Activated effector memory CD4-positive, alpha-beta T cell treated with anti-CD3 and anti-CD28 coated beads, Interleukin-2, amount 50 U/mL, for 16 hours (primary cell): ENCODE measurements around the gene GTF2H4.
"Not testable (repeated sequence)": the region's sequence is repeated elsewhere in the genome, so short reads cannot be mapped to it uniquely, and the experiment has no call there.

Experiments
- DNase-seq: peaks from one replicate; pipeline ENCODE4 v3.0.0-alpha.2; 2020

The GTF2H4 gene

DNA sequence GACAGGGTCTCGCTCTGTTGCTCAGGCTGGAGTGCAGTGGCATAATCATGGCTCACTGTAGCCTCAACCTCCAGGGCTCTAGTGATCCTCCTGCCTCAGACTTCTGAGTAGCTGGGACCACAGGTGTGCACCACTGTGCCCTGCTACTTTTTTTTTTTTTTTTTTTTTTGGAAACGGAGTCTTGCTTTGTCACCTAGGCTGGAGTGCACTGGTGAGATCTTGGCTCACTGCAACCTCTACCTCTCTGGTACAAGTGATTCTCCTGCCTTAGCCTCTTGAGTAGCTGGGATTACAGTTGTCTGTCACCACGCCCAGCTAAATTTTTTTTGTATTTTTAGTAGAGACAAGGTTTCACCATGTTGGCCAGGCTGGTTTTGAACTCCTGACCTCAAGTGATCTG is 19.1 kb downstream of the GTF2H4 start:
- DNase-seq, result not testable (repeated sequence)

DNA sequence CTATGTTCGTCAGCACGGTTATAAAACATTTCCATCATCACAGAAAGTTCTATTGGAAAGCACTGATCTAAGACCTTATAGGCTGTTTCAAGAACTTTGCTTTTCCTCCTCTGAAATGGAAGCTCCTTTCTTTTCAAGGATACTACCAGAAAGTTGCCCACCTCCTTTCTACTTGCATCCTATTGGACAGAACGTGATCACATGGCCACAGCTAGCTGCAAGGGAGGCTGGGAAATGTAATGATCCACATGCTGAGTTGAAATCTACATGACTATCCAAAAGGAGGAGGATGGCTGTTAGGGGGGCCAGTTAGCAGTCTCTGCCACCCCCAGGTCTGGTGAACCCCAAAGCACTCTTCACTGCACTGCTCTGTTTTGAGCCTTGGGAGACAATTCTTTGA is 20.7 kb downstream of the GTF2H4 start:
- no peak for DNase-seq

DNA sequence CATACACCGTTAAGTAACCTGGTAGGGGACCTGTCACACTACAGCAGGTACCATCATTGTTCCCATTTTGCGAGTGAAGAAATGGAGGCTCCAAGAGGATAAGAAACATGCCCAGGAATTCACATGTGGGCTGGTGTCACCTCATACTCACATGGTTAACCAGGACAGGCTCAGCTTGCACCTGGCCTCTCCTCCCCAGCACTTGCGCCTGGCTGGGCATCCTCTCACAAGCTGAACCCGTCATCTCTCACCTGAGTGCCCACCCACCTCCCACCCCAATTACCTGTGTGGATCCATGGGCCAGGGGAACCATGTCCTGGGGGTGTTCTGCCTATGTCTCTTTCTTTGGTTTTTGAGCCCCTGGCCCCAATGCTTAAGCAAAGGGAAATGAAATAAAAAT is 22.5 kb downstream of the GTF2H4 start:
- no peak for DNase-seq

DNA sequence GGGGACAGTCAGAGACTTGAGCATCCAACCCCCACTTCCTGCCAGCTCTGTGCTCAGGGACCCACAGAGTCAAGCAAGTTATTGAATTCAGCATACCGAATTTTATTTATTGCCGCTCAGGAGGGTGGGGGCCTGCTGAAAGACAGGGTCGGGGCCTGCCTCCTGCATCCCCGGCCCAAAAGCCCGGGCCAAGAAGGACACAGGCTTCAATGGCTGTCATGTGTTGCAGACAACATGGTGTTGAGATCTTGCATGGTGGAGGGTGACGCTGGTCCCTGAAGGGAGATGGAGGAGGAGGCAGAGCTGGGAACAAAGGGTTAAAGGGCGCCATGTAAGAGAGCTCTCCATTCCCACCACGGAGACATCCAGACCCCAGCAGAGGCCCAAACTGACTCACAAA is 23.3 kb downstream of the GTF2H4 start:
- DNase-seq, result no peak

DNA sequence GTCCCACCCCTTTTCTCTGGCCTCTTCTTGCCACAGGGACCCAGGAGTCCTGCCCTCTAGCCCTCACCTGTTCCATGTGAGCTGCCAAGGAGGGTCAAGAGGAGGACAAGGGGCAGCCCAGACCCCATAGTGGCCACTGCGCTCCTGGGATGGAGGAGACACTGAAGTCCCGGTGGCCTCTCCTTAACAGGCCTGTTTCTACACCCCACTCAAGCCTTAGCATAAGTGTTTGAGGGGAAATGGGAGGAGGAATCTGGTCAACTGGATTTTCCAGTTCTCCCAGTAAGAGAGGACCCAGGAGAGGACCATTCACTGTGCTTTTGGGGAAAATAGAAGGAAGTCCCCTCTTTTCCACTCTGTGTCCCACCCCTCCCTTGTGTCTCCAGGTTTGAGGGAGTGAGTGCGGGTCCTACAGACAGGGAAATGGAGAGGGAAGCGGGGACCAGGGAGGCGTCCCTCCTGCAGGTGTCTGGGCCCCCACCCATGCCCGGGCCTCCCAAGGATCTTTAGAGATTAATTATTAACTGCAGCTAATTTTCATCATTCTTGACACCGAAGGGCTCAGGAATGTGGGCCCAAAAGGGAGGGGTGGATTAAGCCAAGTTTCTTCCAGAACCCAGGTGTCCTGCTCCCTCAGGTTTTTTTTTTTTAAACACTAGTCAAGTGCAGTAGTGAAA is 24.1 kb downstream of the GTF2H4 start, which contains the start of gene SFTA2:
TSS of gene SFTA2 (minus strand) at position 202 of the 677 bp plus-strand sequence. CDS start at position 128, 74 bp downstream.
- DNase-seq, result no peak

DNA sequence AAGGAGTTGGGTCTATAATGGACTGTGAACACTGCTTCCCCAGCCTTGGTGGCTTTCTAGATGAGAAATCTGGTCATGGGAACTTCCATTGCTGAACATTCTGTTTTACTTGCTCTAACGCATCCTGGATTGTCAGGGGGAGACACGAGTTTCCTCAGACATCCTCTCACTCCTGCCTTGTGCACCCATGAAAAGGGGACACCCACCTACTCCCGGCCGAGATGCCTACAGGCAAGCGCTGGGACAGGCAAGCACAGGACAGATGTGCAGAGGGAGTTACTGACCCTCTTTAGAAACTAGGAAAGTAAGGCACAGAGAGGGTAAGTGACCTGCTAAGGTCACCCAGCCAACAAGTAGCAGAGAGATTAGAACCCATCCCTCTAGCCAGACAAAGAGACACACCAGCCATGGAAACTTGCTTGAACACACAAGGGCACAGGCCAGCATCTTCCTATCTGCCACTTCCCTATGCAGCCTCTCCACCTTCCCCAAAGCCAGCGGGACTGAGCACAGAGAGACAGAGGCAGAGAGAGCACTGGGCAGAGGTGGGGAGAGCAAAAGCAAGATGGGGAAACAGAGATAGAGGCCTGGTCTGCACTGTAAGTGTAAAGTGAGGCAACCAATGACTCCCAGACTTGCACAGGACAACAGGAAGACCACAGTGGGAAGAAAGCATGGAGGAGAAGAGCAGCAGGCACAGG is 24.8 kb downstream of the GTF2H4 start:
- no peak for DNase-seq

DNA sequence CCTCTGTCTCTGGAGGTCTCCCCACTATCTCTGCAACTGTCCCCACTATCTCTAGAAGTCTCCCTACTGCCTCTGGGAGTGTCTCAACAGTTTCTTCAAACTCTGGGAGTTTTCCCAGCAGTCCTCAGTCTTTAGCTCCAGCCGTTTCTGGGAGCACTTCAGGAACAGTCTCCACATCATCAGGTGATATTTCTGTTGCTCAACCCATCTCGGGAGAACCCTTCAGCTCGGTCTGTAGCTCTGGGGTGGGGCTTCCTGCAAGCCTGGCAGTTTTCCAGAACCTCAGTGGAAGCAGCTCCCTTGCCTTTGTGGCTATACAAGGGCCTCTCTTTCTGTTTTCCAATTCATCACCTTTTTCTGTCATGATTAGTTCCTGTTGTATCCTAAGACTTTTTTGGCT is 27.0 kb downstream of the GTF2H4 start:
- no peak for DNase-seq

DNA sequence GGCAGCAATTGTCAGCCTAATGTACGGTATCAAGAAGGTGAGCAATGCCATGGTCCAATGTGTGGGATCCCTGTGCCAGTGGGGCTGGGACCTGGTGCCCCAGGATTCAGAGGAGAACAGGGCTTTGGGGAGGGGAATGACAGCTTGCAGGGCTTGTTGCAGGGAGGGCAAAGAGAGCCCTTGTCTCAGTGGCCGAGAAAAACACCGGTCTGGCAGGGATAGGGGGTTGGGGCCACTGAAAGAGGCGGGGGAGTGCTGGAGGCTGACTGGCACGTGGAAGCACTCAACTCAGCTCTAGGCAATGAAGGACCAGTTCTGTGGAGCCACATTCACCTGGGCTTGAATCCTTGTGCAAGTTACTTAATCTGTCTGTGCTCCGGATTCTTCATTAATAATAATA is 29.3 kb downstream of the GTF2H4 start:
- no peak for DNase-seq

DNA sequence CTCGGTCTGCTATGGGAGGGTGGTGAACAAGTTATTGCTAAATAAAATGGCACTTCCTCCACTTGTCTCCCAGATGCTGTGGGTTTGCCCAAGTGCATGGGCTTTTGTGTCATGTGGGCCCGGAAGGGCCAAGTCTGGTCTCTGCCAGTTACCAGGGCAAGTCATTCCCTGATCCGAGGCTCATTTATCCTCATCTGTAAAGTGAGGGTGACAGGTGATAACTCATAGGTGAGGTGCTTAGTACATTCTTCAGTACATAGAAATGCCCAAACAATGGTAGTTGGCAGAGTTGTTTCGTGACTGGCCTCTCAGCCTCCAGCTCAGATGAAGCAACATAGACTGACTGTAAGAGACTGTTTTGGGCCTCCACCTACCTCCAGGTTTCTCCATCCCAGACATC is 30.7 kb downstream of the GTF2H4 start:
- DNase-seq, result no peak

DNA sequence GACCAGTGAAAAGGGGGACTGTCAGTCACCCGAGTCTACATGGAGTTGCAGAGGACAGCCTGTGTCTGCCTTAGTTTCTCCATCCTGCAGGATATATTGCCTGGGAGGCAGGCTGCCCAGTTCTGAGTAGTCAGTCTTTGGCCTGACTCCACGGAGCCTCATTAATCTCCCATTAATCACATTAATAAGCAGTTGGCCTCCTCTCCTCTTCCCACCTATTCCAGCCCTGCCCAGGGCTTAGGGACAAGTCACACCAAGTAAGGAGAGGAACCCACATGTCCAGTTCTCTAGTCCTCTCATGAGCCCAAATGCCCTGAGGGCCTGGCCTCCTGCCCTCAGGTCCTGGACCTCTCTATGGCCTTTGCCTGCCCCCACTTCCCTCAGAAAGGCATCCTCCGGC is 31.5 kb downstream of the GTF2H4 start:
- DNase-seq, result no peak

DNA sequence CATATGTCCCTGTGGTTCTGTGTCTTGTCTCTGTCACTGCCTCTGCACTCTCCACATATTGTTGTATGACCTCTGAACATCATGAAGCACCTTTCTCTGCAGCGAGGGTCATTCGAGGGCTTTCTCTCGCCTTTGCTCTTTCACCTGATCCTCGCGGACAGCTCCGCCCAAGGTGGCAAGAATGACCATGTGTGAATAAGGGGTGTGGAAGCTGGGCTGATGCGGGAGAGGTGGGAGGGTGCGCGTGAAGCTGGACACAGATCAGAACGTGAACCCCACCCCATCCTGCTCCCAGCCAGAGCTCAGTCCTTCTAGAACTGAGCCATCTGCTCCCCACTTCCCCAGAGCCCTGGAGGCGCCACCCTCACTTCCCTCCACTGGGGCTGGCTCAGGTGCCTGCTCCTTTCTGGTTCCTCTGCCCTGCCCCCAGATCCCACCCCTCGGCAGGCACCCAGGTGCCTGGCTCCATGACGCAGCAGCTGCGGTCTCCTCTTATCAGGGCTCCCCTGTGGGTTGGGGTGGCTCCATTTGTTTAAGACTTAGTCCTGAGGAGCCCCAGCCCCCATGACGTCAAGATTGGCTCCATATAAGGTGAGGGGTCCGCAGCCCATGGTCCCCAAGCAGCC is 32.5 kb downstream of the GTF2H4 start, which contains the start of gene MUCL3:
TSS of gene MUCL3 (plus strand) at position 613 of the 626 bp plus-strand sequence. CDS start 27 bp downstream, outside the sequence.
- no peak for DNase-seq

DNA sequence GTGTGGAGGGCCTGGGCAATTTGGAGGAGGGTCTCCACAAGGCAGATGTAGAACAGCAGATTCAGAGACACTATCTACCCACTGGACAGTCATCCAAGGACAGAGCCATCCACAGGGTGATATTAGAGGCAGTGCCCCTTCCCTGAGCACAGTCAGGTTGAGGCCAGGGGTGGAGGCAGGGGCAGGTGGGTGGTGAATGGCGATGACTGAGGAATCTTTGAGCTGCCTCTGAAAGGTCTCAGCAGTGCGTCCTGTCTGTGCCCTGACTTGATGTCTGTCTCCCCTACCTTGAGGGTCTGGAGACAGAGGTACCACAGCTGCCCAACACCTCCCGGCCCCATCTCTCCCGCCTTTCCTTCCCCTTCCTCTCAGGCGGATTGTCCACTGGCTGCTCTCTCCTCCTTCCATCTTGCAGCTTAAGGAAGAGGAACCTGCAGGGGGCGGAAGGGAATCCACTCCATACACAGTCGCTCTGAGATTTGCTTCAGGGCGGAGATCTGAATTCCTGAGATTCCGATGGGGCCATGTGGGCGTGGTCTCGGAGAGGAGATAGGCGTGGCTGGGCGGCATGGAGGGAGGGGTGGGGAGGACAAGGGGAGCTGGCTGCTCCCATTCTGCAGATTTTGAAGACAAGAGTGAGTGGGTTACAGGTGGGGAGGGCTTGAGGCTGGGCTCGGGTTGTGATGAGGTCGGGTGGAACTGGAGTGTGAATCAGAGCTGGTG is 34.5 kb downstream of the GTF2H4 start:
- no peak for DNase-seq

DNA sequence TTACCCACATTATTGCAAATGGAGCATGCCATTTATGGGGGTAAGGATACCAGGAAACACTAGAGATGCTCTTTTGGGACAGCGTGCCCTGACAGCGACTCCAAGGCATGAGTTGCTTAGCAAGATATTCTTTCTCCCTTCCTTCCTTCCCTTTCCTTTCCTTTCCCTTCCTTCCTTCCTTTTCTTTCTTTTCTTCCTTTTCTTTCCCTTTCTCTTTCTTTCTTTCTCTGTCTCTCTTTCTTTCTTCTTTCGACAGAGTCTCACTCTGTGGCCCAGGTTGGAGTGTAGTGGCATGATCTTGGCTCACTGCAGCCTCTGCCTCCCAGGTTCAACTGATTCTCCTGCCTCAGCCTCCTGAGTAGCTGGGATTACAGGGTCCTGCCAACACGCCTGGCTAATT is 36.0 kb downstream of the GTF2H4 start:
- no peak for DNase-seq

DNA sequence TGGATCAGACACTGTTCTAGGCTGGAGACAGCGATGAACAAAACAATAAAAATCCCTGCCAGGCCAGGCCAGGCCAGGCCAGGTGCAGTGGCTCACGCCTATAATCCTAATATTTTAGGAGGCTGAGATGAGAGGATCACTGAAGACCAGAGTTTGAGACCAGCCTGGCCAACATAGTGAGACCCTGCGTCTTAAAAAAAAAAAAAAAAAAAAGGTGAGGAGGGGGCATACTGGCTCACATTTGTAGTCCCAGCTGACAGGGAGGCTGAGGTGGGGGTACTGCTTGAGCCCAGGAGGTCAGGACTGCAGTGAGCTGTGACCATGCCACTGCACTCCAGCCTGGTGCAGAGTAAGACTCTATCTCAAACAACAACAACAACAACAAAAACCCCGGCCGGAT is 37.3 kb downstream of the GTF2H4 start:
- DNase-seq, result no peak

DNA sequence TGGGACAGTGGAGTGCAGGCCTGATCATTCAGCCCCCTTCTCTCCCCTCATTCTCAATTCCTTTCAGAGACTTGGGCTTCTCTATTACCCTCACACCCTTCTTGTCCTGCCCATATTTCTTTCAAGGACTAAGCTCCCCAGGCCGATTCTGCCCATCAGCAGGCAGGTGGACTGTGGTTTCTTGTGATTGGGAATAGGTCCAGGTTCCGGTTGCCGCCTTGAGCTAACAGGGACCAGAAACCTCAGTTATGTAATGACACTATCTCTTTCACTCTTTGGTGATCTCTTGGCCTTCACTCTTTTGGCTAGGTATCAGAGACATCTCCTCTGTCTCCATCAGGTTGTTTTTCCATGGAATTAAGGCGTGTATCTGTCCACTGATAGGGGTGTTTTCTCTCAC is 39.2 kb downstream of the GTF2H4 start:
- no peak for DNase-seq

DNA sequence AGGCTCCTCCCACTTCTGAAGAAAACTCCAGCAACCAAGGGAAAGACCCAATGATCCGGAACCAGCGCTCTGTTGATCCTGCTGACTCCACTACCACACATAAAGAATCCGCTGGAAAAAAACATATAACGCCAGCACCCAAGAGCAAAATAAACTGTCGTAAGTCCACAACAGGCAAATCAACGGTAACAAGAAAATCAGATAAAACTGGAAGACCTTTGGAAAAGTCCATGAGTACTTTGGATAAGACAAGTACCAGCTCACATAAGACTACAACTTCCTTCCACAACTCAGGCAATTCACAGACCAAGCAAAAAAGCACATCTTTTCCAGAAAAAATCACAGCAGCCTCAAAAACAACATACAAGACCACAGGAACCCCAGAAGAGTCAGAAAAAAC is 40.8 kb downstream of the GTF2H4 start:
- no peak for DNase-seq

DNA sequence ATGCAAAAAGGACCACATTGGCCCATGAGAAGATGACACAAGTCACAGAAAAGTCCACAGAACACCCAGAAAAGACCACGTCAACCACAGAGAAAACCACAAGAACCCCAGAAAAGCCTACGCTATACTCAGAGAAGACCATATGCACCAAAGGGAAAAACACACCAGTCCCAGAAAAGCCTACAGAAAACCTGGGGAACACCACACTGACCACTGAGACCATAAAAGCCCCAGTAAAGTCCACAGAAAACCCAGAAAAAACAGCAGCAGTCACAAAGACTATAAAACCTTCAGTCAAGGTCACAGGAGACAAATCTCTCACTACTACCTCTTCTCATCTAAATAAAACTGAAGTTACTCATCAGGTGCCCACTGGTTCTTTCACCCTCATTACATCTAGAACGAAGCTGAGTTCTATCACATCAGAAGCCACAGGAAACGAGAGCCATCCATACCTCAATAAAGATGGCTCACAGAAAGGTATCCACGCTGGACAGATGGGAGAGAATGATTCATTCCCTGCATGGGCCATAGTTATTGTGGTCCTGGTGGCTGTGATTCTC is 44.0 kb downstream of the GTF2H4 start:
- no peak for DNase-seq

DNA sequence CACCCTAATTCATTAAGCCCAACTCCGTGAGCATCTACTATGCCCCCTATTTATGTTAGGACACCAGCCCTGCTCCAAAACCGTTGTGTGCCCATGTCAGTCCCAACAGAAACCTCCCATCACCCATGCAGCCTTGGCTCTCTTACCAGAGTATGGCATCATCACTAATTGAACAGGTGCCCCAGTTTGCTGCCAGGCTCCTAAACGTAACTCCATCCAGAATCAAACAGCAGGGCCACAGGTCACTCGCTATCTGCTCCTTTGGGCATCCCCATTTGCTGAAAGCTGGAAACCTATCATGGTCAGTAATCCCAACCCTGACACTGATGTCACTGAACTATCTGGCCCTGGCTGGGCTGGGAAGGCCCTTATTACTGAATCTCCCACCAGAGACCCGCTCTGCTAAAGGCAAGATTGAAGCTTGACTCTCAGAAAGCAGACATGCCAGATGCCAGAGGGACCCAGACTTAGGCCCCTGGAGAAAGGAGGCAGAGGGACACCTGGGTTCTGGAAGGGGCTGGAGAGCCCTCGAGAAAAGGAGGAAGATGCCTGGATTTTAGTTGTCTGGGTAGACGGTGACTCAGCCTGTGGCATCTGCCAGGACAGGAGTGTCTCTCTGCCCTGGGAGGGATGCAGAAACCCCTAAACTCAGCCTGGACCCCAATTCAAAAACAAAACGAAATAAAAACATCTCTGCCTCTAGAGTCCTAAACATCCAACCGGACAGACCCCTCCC is 46.8 kb downstream of the GTF2H4 start:
- DNase-seq, result no peak

DNA sequence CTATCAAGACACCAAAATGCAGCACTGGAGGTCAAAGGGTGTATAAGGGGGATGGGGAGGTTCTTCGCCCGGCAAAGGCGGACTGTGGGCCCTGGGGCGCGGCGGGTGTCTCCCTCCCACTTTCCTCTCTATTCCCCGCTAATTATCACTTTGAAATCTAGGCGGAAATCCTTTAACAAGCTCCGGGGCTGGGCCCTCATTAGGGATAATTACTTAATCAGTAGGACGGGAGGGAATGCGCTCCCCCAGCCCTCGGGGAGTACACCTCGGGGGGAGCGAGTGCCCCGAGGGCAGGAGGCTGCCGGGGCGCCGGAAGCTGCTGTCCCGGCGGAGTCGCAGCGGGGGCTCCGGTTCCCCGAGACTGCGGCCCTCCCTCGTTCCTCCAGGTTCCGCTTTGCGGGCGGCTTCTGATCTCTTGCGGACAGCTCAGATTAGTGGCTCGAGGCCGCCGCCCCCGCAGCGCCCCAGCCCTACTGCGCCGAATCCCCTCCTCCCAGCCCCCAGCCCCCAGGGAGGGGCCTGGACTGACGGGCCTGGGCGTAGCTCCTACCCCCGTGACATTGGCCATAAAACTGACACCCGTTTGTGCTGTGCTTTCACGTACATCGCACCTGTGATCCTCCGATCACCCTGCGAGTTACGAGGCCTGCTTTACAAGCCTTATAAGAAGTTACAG is 47.5 kb downstream of the GTF2H4 start:
- peak; percentile 93 for DNase-seq

DNA sequence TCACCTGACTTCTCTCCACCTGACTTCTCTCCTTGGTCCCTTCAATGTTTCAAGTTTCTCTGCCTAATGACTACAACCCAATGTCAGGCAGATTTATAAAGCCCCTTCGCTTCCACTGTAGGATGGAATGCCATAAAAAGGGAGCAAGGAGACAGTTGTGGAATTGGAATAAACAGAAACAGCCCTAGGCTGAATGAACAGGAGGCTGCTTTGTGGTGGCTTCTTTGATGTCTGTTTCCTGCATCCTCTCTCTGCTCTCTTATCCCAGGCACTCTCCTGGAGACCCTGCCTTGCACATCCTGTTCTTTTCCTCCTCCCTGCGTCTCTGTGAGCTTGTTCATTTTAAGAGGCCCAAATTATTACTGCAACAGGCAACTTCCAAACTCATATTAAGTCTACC is 49.7 kb downstream of the GTF2H4 start:
- no peak for DNase-seq

DNA sequence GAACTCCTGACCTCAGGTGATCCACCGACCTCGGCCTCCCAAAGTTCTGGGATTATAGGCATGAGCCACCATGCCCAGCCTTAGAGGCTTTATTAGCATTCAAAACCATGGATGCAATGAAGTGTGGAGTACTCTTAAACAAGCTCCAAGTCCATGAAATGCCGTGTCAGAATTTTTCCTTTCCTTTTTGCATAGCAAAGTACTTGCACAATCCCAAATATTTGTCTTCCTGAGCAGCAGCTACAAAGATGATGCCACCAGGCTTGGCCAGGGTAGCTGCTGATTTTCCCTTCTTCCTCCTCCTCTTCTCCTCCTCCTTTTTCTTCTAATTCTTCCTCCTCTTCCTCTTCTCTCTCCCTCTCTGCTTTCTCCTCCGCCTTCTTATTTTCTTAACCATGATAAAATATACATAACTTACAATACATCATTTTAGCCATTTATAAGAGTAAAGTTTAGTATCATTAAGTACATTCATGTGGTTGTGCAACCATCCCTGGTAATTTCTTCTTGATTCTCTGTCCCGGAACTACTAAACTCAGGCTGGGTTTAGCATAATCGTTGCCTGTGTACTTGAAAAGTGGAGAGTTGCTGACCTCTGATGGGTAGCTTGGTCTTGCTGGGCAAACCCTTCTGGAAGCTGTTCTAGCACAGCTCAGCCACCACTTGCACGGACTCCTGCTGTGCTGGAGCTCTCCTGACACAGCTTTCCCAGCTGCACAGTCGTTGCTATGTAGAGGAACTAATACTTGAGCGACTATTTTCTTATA is 53.1 kb downstream of the GTF2H4 start:
- no peak for DNase-seq
